HG02973 (cell line): ENCODE results near the gene COL20A1.
"Not testable (repeated sequence)": the region's sequence is repeated elsewhere in the genome, so short reads cannot be mapped to it uniquely, and the experiment has no call there.

Experiments used
- ATAC-seq: cut with Tn5 transposase; IDR thresholded peaks from one replicate; pipeline ENCODE4 v1.9.1; 2021; ENCODE audit warnings: moderate library complexity; ENCODE audit not compliant: unreplicated experiment

Gene COL20A1

DNA sequence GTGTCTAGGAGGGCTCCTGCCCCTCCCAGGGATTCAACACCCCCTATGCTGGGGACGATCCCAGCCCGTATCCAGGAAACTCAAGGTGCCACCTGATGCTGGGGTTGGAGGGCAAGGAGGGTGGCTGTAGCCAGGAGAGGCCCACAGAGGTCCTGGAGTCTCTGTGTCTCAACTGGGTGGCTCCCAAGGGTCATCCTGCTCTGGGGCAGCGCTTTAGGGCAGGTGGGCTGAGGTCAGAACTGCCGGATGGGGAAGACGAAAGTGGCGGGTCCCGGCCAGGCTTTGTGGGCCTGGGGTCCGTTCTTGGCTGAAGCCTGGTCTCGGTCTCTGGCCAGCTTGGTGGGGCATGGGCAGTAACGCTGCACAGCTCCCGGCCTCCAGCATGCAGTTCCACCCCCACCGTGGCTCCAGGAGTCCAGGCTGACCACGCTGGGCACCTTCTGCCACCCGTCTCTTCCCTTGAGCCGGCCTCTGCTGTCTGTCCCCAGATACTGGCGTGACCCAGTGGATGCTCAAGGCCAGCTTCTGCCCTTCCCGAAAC lies 2.8 kb upstream of the COL20A1 start:
- ATAC-seq, result no peak

DNA sequence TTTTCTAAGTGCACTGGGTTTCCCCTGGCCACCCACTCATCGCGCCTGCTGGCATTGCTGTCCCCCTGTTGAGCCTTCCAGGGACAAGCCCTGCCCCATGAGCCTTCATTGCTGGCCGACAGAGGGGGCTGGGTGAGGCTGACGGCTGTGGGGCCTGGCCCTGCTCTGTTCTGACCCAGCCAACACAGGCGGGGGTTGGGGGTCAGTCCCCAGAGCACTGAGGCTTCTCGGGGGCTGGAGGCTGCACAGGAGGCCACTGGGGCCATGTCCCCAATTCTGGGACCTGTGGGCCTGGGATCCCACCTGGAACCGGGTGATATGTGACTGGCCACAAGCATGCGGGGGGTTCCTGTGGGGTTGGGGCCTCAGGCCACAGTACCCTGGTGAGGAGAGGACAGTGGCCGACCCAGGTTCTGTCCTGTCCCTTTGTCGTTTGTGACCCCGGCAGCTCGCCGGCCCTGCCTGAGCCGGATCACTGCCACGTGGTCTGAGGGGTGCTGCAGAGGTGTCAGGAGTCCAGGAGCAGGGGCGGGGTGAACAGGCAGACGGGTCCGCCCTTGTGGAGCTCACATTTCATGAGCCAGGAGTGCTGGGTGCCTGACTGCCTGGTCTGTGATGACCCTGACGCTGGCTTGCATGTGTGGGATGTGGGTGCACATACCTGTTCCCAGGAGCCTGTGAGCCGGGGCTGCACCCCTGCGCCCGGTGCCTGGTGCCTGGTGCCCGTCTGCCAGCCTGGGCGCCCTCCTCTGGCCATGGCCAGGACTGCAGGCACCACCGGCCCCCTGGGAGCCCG lies 2.1 kb upstream of the COL20A1 start:
- no peak for ATAC-seq

DNA sequence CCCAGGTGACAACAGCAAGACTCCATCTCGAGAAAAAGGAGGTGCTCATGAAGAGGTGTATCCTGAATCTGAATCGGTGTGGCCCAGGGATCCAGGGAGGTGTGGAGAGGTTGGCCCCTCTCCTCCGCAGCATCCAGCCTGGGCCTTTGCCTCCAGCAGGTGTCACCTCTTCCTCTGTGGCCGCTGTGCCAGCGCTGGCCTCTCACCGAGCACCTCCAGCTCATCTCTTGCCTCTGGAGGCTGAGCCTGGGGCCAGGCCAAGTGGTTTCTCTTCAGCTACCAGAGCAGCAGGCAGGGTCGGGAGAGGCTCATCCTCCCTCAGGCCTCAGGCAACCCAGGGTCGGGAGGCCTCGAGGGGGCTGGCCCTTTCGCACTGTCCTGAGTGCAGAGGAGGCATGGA lies 1.2 kb upstream of the COL20A1 start:
- ATAC-seq, result no peak

DNA sequence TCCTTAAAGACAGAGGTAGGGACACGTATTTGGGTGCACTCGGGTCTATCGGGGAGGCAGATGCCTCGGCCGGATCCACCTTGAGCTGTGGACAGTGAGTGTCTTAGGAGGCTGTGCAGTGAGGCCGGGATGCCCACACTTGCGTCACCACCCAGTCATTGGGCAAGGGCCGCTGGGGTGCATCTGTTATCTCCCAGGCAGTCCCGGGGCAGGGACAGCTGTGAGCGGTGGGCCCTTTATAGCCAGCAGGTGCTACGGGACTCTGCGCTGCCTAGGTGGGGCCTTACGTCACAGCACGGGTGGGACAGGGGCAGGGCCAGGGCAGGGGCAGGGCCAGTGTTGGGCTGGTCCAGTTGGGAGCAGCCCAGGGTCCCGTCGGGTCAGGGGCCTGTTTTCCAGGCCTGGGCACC lies 689 bp upstream of the COL20A1 start:
- no peak for ATAC-seq

DNA sequence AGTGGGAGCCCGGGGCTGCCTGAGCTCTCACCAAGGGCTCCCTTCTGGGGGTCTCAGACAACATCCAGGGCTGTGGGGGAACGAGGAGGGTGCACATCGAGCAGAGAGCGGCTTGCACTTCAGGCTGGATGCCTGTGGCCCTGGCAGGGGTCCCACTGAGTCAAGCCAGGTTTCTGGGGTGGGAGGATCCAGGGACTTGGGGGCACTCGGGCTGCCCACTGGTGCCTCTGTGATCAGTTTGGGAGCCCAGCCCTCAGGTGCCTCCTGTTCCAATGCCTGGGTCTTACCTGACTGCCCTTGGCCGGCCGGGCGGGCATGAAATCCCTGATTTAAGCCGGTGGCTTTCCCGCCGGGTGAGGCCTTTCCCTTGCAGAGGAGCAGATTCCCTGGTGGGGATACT lies 470 bp downstream of the COL20A1 start:
- ATAC-seq, result no peak

DNA sequence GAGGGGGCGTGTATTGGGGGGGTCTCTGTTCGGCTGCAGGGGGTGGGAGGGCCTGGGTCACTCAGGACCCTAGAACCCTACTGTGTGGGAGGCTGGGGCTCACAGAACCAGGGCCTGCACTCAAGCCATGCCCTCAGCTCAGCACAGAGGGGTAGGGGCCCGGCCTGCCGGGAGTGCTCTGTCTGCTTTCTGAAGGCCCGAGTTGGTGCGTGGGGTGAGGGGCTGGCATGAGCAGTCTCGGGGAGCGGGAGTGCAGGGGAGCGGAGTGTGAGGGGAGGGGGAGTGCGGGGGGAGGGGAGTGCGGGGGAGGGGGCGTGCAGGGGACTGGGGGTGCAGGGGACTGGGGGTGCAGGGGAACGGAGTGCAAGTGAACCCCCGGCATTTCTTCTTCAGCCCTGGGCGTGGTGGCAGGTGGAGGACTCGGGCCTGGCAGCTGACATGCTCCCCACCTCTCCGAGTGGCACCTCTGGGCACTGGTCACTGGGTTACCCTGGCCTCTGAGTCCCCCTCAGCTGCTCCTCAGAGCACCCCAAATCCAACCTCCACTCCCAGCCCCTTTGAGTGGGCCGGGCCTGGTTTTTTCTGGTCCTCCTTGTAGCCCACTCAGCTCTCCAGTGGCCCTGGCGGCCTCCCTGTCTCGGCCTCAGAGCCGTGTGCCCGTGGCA lies 1.0 kb downstream of the COL20A1 start:
- ATAC-seq, result no peak

DNA sequence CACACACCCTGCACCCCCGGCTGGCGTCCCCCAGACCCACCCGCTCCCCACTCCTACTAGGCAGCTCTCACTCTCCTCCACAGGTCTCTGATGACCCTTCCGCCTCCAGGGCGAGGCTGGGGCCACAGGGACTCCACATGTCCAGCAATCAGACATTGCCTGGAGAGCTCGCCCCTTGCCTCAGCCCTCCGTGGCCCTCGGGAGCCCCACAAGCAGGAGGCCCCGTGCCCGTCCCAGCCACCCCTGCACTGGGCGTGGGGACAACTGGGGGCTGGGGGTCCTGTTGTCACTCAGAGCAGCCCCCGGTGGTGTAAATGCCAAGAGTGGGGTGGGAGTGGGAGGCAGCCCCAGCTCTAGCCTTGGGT lies 1.5 kb downstream of the COL20A1 start:
- no peak for ATAC-seq

DNA sequence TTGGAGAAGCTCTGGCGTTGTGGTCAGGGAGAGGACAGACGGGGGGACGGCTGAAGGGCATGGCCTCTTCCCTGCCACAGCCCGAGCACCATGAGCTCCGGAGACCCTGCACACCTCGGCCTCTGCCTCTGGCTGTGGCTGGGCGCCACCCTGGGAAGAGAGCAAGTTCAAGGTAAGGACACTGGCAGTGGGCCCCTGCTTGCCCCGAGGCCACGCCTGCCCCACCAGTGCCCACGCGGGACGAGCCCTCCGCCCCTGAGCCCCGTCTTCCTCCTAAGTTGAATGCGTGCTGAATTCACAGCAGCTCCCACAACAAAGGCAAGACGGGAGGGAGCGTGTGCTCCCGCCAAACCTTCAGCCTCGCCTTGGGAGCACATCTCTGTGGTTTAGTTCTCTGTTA lies 2.0 kb downstream of the COL20A1 start:
- ATAC-seq, result no peak

DNA sequence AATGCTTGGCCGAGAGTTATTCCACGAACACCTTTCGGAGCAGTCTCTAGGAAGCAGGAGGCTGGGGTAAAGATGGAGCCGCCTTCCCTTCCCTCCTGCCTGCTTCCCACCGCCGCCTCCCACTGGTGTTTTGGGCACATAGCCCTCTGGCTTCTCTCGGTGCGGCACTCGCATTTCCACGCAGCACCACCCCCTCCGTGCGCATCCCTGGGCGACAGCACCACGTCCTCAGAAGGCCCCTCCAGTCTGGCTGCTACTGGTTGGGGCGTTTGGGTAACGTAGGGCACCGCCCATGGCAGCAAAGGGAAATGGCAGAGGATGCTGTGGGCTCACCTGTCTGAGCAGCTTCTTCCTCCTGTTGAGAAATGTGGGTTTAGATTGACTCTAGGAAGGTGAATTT lies 2.4 kb downstream of the COL20A1 start:
- no peak for ATAC-seq

DNA sequence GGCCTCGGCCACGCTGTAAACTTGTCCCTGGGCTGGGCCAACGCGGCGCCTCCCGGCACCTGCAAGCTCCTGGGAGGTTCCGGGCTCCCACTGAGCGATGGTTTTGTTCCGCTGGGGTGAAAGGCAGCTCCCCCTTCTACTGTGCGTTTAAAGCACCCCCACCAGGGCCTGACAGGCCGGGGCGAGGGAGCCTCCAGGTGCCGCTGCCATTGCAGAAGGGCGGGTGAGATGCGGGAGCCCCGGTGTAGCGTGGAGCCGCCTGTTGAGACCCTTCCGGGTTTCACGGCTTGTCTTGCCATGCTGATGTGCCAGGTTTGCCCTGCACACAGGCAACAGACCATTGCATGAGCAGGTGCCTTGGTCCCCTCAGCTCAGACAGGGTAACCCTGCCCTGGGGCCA lies 2.9 kb downstream of the COL20A1 start:
- ATAC-seq, result no peak

DNA sequence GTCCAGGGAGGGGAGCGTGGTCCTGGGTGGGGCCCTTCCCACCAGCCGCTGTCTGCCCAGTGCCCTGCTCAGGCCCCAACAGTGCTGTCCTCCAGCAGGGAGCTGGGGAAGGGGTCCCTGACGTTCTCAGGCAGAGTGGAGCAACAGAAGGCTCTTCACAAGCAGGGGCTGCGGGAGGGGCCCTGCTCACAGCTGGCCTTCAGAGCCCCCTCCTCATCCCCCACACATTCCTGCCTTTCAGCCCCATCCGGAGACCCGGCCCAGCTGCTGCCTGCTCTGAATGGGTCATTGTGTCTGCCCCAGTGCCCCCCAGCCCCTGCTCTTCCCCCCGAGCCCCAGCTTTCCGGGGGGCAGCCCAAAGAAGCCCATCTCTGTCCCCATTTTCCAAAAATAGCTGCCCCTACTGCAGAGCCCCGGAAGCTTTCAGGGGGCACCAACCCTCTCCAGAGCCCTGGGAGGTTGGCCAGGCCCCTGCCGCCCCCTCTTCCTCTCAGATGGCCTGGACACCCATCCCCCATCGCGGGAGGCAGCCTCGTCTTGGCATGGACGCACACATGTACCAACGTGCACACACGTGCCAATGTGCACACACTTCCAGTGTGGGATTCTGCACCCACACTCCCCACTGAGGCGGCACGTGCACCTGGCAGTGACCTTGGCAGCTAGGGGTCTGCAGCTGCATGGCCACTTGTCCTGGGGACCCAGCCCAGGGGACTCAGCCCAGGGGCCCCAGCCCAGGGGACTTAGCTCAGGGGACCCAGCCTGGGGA lies 3.7 kb downstream of the COL20A1 start:
- no peak for ATAC-seq

DNA sequence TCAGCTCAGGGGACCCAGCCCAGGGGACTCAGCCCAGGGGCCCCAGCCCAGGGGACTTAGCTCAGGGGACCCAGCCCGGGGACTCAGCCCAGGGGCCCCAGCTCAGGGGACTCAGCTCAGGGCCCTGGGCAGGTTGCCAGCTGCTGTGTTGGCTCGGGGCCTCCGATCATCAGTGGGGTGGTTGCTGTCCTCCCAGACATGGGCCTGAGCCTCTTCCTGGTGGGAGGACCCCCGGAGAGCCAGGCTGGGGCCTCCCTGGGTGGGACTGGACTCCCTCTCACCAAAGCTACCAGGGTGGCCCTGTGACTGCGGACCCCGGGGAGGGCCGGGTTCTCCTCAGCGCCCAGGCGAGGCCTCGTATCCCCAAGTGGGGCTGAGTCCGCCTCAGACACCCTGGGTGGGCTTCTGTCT lies 4.4 kb downstream of the COL20A1 start:
- no peak for ATAC-seq

DNA sequence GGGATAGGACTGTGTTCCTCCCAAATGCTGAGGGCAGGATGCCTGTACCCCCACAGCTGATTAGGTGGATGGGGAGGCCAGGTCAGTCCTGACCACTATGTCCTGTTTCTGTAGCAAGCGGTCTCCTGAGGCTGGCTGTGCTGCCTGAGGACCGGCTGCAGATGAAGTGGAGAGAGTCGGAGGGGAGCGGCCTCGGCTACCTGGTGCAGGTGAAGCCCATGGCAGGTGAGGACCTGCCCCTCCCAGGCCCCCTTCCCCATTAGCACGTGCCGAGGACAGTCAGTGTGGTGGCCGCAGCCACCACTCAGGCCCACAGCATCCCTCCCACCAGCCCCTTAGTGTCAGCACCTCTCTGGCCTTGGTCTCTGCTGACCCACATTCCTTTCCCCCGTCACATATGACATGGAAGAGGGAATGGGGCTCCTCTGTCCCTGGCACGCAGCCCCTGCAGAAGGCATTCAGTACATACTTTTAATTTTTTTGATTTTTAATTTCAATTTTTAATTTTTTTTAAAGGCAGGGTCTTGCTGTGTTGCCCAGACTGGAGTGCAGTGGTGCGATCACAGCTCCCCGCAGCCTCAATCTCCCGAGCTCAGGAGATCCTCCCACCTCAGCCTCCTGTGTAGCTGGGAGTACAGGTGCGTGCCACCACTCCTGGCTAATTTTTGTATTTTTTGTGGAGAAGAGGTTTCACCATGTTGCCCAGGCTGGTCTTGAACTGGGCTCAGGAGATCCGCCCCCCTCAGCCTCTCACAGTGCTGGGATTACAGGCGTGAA lies 5.0 kb downstream of the COL20A1 start:
- no peak for ATAC-seq

DNA sequence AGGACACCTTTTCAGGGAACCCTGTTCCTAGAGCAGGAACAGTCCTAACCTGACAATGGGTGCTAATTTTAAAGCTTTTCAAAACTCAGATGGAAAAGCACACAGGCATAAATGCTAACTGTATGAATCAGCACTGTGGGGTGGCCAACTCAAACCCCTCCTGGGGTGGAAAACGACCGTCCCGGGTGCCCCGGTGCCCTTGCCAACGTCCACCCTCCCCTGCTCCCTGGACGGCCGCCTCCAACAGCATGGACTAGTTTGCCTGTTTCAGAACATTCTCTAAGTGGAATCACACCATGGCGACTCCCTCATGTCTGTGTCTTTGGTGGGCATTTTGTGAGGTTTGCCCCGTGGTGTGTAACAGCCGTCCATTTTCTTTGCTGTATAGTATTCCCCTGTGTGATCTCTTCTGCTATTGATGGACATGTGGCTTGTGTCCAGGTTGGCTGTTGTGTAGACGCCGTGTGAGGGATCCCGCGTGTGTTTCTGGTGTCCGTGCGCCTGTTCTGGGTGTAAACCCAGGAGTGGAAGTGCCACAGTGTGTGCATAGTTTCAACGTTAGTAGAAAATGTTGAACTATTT lies 5.8 kb downstream of the COL20A1 start:
- ATAC-seq, result no peak

DNA sequence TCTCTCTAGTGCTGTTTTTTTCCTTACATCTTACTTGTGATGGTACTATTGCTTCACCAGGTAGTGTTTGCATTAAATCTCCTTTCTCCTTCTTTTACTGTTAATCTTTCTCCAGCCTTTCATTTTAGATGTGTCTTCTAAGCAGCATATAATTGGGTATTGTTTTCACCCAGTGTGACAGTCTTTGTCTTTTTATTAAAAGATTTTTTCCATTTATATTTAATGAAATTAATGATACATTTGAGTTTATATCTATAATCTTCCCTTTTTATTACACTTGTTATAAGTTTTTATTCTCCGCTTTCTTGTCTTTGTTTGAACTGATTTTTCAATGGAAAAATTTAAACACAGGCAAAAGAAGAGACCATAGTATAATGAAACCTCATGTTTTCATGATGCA lies 8.7 kb downstream of the COL20A1 start:
- no peak for ATAC-seq

DNA sequence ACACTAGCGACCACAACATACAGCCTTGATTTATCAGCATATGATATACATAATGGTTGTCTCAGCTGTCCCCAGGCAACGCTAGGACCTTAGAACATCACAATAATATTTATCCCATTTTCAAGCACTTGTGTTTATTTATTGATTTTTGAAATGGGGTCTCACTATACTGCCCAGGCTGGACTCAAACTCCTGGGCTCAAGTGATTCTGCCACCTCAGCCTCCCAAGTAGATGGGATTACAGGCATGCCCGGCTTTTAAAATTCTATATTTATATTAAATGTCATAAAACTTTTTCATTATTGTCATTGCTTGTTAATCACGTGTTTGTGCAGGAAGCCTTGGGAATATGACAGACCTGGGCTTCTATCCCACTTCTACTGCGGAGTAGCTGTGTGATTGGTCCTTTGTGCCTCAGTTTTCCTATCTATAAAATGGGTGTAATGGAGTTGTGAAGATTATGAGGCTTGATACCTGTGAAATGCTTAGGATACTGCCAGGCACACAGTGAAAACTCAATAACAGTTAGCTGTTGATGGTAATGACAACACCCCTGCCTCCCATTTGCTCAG lies 10.2 kb downstream of the COL20A1 start:
- no peak for ATAC-seq

DNA sequence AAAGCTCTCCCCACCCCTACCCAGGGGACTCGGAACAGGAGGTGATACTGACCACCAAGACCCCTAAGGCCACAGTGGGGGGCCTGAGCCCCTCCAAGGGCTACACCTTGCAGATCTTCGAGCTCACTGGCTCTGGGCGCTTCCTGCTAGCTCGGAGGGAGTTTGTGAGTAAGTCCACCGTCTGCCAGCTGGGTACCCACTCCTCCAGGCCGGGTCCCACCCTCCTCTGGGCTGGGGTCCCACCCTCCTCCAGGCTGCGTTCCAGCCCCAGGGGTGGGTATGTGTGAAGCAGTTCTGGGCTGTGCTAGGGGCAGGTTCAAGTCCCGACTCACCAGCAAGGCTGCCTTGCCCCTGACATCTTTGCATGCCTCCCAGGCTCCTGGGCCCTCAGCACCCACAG lies 12.4 kb downstream of the COL20A1 start:
- ATAC-seq, result no peak

DNA sequence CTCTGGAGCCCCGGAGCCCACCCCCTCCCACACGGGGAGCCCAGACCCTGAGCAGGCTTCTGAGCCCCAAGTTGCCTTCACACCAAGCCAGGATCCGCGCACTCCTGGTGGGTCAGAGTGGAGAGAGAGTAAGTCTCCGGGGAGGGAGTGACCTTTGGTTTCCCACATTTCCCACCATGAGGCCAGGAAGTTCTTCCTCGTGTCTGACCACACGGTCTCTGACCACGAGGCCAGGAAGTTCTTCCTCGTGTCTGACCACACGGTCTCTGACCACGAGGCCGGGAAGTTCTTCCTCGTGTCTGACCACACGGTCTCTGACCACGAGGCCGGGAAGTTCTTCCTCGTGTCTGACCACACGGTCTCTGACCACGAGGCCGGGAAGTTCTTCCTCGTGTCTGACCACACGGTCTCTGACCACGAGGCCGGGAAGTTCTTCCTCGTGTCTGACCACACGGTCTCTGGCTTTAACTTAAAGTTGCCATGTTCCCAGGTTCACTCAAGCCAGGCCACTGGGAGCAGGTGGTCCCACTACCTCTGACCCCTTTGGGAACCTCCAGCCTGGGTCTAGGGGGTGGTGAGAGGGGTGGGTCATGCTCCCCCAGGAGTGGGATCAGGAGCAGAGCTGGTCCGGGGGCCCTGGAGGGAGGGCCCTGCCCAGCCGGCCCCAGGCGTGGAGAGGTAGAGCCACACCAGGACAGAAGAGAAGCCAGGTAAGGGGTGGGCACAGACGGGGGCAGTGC lies 13.1 kb downstream of the COL20A1 start:
- ATAC-seq, result not testable (repeated sequence)

DNA sequence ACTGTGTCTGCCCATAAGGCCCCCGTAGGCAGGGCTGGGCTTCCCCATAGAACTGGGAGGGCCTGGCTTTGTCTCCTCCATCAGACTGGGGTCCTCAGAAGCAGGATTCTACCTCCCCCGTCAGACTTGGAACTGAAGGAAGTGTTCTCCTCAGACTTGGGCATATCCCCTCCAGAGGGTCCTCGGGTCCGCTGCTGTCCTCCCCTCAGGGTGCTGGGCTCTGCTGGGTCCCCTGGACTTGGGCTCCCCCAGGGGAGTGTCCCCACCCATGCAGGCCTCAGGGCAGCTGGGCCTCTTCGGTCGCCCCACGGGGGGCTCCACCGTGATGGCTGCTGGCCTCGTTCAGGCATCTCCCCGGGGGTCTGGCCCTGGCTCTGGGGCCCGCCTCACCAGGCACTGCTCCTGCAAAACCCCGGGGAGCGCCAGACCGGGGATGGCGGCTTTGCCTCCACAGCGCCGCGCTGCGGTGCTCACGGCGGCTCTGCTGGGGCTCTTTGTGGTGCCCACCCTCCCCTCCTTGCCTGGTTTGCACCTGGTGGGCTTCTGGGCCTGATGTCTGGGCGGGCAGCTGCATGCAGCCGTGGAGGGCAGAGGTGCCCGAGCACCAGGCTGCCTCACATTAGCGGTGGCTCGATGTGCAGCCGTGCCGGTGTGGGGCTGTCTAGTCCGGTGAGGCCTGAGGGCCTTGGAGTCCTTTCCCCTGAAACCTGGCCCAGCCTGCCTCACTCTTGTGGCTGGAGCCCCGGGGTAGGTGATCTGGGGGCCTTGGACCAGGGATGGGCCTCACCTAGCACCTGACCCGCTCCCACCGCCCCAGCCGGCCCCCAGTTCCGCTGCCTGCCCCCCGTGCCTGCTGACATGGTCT lies 13.9 kb downstream of the COL20A1 start:
- ATAC-seq, result no peak
